HFF-Myc (cell line): ENCODE measurements around the gene ZNF648.
"Not testable (repeated sequence)": the region's sequence is repeated elsewhere in the genome, so short reads cannot be mapped to it uniquely, and the experiment has no call there.

Experiments
- DNase-seq: peaks from one replicate; pipeline ENCODE4 v3.0.0-alpha.2; 2011; ENCODE audit warnings: low read depth; ENCODE audit errors: extremely low read depth
- H3K4me3 ChIP-seq: replicated peaks from 2 replicates; pipeline ENCODE4 v1.5.1; 2011; ENCODE audit warnings: low read depth, mild to moderate bottlenecking, control low read depth, low read length
- TF ChIP-seq, protein P1 (sequence below): IDR thresholded peaks from 2 replicates; pipeline ENCODE4 v1.5.1; 2012; ENCODE audit warnings: mild to moderate bottlenecking, low read depth, low read length, control low read depth; ENCODE audit errors: missing control alignments

ZNF648 gene

DNA sequence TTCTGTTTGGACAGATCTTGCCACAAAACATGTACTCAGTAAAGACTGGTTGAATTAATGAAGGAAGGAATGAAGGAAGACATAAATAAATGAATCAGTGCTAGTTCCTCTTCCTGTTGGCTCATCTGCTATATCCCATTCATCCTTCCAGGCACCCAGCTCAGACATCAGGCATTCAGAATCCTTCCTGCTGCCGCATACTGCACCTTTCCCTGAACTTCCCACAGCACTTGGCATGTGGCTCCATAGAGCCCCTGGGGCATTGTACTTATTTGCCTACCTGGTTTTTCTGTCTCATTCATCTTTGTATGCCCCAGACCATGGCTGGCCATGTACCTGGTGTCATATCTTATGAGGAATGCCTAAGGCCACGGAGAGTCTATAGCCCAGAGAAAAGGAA is 34.4 kb upstream of the ZNF648 start:
- H3K4me3 ChIP-seq, result no peak overlapping the region
- no peak for DNase-seq
- TF ChIP-seq, protein P1, sequence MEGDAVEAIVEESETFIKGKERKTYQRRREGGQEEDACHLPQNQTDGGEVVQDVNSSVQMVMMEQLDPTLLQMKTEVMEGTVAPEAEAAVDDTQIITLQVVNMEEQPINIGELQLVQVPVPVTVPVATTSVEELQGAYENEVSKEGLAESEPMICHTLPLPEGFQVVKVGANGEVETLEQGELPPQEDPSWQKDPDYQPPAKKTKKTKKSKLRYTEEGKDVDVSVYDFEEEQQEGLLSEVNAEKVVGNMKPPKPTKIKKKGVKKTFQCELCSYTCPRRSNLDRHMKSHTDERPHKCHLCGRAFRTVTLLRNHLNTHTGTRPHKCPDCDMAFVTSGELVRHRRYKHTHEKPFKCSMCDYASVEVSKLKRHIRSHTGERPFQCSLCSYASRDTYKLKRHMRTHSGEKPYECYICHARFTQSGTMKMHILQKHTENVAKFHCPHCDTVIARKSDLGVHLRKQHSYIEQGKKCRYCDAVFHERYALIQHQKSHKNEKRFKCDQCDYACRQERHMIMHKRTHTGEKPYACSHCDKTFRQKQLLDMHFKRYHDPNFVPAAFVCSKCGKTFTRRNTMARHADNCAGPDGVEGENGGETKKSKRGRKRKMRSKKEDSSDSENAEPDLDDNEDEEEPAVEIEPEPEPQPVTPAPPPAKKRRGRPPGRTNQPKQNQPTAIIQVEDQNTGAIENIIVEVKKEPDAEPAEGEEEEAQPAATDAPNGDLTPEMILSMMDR, result no peak

DNA sequence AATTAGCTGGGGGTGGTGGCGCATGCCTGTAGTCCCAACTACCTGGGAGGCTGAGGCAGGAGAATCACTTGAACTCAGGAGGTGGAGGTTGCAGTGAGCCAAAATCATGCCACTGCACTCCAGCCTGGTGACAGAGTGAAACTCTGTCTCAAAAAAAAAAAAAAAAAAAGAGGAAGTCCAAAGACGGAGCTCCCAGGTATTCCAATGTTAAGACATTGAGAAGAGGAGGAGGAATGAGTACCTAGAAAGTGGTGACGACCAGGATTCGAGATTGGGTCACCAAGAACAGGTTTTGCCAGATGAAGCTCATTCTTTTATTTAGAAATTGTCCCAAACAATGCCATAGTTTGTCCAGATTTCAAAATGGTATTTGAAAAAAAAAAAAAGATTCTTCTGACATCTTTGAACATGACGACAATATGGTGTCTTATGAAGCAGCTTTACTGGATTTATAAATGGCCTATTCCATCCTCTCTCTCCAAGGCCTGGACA is 33.0 kb upstream of the ZNF648 start:
- not testable (repeated sequence) for H3K4me3 ChIP-seq, DNase-seq

DNA sequence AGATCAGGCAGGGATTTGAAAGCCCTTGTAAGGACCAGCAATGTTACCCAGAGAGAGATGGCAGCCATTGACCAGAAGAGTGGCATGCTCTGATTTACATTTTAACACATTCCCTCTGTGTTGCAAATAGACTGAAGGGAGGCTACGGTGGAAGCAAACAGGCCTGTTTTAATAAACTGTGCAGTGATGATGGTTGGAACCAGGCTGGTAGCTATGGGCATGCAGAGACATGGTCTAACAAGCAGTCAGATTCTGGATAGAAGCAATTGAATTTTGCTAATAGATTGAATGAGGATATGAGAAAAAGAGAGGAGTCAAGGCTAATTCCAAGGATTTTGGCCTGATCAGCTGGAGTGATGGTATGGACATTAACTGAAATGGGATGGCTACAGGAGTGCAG is 32.3 kb upstream of the ZNF648 start:
- DNase-seq, result no peak
- TF ChIP-seq, protein P1, result no peak
- no peak overlapping the region for H3K4me3 ChIP-seq

DNA sequence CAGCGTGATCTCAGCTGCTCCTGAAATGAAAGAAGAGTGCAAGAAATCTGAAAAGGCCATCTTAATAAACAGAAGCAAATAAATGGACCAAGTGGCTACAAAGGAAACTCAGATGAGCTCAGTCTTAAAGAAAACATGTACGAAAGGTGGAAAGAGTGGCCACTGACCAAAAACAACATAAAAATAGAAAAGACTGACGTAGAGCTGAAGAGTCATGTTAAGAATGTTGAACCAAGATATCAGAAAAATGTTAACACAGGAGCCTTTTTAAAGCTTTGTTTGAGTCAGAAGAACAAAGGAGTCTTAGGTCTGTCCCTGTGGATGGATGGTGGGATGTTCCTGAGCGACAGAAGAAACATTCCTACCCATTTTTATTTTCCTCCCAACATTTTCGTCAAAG is 30.8 kb upstream of the ZNF648 start:
- DNase-seq, result no peak
- H3K4me3 ChIP-seq, result no peak overlapping the region
- TF ChIP-seq, protein P1, result no peak

DNA sequence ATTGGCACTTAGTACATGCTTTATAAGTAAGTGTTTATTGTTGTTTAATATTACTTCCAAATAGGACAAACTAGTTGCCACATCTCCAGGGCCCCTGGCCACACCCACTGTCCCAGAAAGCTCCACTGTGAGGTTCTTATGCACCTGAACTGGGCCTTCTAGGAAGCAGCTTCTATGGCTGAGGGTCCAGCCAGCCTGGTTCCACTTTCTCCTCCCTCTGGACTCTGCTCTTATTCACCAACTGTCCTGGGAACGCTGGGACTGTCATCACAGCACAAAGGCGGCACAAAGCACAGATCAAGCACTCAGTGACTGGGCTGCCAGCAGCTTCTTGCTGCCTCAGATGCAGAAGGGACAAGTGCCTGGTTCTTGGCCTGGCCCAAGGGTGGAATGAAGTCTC is 29.6 kb upstream of the ZNF648 start:
- no peak overlapping the region for H3K4me3 ChIP-seq
- TF ChIP-seq, protein P1, result no peak
- no peak for DNase-seq

DNA sequence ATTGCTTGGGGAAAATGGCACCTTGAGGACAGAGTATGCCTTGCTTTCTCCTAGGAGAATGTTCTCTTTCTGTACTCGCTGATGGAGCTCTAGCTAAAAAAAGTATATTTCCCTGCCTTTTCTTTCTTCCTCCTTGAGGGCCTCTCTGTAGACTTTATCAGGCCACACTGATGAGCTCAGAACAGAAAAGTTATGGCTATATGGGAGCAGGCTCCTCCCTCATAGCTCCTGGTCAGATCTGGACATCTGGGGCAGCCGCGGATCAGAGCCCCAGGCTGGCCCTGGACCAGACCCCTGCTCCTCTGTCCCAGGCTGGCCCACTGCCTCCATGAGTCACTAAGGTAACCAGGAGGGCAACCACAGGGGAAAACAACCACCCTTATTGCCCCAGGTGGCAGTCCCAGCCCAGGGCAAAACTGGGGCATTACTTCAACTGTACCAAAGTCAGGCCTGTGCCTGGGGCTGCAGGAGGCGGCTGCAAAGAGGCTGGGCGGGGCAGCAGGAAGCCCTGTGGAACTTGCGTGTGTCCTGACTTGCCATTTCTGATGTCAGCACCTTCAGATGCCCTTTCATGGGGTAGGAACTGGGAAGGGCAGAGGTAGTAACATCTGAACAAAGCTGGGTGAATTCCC is 26.3 kb upstream of the ZNF648 start:
- no peak overlapping the region for H3K4me3 ChIP-seq
- TF ChIP-seq, protein P1, result no peak
- no peak for DNase-seq

DNA sequence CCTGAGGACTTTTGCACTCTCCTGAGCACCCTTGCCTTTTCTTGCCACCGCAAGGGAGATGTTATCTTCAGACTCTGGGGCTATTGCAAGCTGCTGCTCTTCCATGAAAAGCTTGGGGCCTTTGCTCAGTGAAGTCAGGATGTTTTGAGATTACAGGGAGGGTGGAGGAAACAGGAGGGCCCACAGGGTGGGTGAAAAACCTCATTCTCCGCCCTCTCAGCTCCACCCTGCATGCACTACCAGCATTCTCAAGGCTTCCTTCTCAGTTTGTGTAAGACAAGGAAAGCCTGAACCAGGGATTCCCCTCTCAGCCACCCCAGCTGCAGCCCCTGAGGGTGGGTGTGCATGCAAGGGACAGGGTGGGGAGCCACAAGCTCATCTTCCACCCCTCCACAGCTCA is 25.8 kb upstream of the ZNF648 start:
- TF ChIP-seq, protein P1, result no peak
- no peak overlapping the region for H3K4me3 ChIP-seq
- DNase-seq, result no peak
